UCSD-AML1 (cell line): Measurements from ENCODE around the gene STXBP4.
A peak's percentile ranks its signal among the peaks of the same experiment; 100 is the strongest.

Experiments used
- DNase-seq: peaks from one replicate; lab custom pipeline; 2025; ENCODE audit not compliant: unreplicated experiment; lab: John Stamatoyannopoulos, UW

Gene STXBP4, protein sequence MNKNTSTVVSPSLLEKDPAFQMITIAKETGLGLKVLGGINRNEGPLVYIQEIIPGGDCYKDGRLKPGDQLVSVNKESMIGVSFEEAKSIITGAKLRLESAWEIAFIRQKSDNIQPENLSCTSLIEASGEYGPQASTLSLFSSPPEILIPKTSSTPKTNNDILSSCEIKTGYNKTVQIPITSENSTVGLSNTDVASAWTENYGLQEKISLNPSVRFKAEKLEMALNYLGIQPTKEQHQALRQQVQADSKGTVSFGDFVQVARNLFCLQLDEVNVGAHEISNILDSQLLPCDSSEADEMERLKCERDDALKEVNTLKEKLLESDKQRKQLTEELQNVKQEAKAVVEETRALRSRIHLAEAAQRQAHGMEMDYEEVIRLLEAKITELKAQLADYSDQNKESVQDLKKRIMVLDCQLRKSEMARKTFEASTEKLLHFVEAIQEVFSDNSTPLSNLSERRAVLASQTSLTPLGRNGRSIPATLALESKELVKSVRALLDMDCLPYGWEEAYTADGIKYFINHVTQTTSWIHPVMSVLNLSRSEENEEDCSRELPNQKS

DNA sequence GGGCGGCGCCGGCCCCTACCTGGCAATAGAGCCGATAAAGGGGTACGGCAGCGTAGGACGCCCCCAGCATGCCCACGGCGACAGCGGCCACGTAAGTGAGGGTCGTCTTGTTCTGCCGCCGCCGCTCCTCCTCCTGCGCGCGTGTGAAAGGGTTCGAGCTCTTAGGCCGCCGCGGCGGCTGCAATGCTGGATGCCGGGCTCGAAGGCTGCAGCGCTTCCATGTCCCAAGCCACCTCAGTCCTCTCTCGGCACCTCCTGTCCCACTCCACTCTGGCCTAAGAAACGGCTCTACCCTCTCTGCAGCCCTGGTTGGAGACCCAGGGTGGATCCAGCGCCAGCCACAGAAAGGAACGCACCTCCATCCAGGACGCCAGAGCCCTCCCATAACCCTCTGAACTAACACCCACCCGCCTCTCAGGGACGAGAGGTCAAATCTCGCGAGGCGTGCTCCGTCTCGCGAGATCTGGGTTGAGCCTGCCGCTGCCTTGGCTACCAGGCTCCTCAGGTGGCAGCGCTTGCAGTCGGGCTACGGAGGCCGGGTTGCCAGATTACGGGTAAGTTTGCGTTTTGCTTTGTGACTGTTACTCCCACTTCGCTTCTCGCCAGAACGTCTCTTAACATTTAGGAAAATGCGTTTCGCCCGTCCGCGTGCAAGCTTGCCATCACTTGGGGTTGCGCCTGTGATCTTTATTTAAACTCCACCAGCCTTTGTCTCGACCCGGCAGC, at the start of gene STXBP4, which contains the start of gene COX11:
TSS of gene STXBP4 (plus strand) at position 504 of the 726 bp plus-strand sequence. CDS start 17,455 bp downstream, outside the sequence.
TSS of gene COX11 (minus strand) at position 393 of the 726 bp plus-strand sequence. CDS start at position 385, 8 bp downstream.
- peak; percentile 95 for DNase-seq

- no peak for DNase-seq
These were observed 49.1 kb upstream of the STXBP4 start for GRCh38 chr17:54919425-54919824.

- no peak for DNase-seq
These were observed 47.7 kb upstream of the STXBP4 start for GRCh38 chr17:54920819-54921218.

- no peak for DNase-seq
These were observed 44.2 kb upstream of the STXBP4 start for GRCh38 chr17:54924405-54924804.

- DNase-seq: no peak
These were observed 41.0 kb upstream of the STXBP4 start for GRCh38 chr17:54927525-54927924.

- DNase-seq: no peak
These were observed 35.9 kb upstream of the STXBP4 start for GRCh38 chr17:54932711-54933110.

- no peak for DNase-seq
These were observed 34.6 kb upstream of the STXBP4 start for GRCh38 chr17:54933921-54934320.

DNA sequence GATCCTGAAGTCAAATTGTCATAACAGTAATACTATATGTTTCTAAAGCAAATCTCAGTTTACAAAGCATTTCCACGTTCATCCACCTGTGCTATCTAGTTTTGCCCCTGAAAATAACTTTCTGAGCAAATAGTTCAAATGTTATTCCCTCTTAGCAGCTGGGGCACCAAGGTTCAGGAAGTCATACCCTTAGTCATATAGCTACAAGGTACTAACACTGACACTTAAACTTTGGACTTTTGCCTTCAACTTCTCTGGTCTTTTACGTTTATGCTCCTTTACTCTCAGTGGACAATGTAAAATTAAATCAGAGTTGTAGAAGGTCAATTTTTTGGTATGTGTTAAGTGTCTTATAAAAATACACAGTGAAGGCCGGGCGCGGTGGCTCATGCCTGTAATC, 33.1 kb upstream of the STXBP4 start:
- no peak for DNase-seq

- no peak for DNase-seq
These were observed 31.5 kb upstream of the STXBP4 start for GRCh38 chr17:54937018-54937417.

- DNase-seq: no peak
These were observed 31.1 kb upstream of the STXBP4 start for GRCh38 chr17:54937426-54937825.

GRCh38 chr17:54941285-54941684, 27.3 kb upstream of the STXBP4 start:
- no peak for DNase-seq

- no peak for DNase-seq
These were observed 23.8 kb upstream of the STXBP4 start for GRCh38 chr17:54944796-54945195.

DNA sequence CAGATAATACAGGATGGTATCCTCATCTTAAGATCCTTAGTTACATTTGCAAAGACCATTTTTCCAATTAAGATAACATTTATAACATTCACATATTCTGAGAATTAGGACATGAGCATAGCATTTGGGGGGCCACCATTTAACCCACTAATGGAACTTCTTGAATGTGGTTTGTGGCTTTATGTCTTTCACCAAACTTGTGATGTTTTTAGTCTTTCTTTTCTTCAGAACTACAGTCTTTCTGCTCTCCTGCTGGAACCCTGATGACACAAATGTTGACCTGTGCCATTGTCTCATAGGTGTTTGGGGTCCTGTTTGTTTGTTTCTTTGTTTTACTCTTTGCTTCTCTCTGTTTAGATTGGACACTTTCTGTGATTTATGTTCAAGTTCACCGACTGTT, 23.3 kb upstream of the STXBP4 start:
- DNase-seq: no peak

DNA sequence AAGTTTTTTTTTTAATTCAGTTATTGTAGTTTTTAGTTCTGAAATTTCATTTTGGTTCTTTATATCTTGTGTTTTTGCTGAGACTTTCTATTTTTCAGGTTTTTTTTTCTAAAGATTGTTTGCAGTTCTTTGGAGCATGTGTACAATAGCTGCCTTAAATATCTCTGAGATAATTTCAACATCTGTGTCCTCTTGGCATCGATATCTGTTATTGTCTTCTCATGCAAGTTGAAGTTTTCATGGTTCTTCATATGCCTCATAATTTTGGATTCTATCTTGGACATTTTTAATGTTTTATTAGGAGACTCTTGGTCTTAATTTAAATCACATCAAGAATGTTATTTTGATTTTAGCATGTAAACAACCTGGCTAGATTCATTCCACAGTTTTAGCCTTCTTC, 22.9 kb upstream of the STXBP4 start:
- DNase-seq: no peak

DNA sequence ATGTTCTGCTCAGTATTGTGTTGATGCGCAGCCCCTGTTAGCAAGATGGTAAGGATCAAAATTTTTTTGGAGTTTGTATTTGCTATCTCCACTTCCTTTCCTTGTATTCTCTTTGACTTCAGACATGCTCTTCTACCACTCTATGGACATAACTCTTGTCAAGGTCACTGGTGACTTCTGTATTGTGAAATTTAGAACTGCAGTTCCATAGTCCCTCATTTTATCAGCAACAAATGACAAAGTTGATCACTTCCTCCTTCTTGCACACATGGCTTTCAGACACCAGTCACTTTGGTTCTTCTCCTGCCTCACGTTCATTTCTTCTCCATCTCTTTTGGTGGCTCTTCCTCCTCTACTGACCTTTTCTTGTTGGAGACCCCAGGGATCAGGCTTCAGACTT, 21.2 kb upstream of the STXBP4 start:
- DNase-seq: no peak

GRCh38 chr17:54948380-54948779, 20.2 kb upstream of the STXBP4 start:
- no peak for DNase-seq

DNA sequence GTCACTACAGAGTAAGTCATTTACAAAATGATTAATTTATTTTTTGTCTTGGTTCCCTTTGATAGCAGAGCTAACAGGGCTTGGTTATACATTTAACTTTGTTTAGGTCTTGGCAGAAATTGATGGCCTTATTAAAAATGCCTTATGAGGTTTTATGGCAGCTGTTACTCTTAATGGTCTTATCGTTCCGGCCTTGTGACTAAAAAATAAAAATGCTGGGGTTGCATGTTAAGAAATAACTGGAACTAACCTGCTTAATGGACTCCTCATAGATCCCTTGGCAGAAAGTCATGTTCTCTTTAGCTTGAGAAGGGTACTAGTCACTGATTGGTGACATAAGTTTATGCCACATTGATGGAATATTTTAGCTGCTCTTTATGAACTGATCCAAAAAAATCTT, 18.4 kb upstream of the STXBP4 start:
- DNase-seq: no peak

DNA sequence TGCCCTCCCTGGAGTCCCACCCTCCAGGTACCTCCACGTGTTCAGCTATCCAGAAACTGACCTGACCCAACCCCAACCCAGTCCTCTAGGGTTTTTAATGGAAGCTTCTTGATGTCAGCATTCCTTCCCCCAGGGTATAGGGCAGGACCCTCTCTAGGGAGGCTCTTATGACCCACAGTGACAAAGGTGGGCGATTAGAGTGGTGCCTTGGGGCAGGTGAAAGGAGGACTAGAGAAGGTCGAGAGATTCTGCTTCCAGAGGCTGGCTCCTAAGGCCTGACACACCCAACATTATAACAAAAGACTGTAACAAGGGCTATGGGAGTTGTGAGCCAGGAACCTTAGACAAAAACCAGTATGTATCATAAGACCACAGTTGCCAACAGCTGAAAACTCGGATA, 17.3 kb upstream of the STXBP4 start:
- no peak for DNase-seq

GRCh38 chr17:54956791-54957190, 11.8 kb upstream of the STXBP4 start:
- no peak for DNase-seq

- DNase-seq: no peak
These were observed 824 bp upstream of the STXBP4 start for GRCh38 chr17:54967621-54968261.

GRCh38 chr17:54968988-54969332, 395 bp downstream of the STXBP4 start:
- no peak for DNase-seq
